SK-N-SH (cell line): ENCODE measurements around the gene VENTX.

Experiments used
- EZH2phosphoT487 ChIP-seq: fragments of 200-600 bp; sonication (generic); IDR thresholded peaks from 2 replicates; pipeline ENCODE4 v1.6.1; 2017; ENCODE audit warnings: low read depth, mixed run types, mild to moderate bottlenecking, antibody characterized with exemption, moderate library complexity, borderline replicate concordance
- MEF2A ChIP-seq: IDR thresholded peaks from 2 replicates; pipeline ENCODE4 v1.4.0; 2012; ENCODE audit warnings: low read depth, borderline replicate concordance
- POLR2AphosphoS5 ChIP-seq: IDR thresholded peaks from 2 replicates; pipeline ENCODE4 v1.6.1; 2012; ENCODE audit warnings: low read depth, low read length
- RAD21 ChIP-seq: IDR thresholded peaks from 2 replicates; pipeline ENCODE4 v1.6.1; 2012; ENCODE audit warnings: mild to moderate bottlenecking, low read length
- TF ChIP-seq, protein P1 (sequence below): fragments of 200-600 bp; sonication (generic); IDR thresholded peaks from 2 replicates; pipeline ENCODE4 v1.6.1; 2017; ENCODE audit warnings: antibody characterized with exemption, mild to moderate bottlenecking, moderate library complexity
- TF ChIP-seq, protein P2 (sequence below): IDR thresholded peaks from 2 replicates; pipeline ENCODE4 v1.4.0; 2012; ENCODE audit warnings: low read depth, borderline replicate concordance

DNA sequence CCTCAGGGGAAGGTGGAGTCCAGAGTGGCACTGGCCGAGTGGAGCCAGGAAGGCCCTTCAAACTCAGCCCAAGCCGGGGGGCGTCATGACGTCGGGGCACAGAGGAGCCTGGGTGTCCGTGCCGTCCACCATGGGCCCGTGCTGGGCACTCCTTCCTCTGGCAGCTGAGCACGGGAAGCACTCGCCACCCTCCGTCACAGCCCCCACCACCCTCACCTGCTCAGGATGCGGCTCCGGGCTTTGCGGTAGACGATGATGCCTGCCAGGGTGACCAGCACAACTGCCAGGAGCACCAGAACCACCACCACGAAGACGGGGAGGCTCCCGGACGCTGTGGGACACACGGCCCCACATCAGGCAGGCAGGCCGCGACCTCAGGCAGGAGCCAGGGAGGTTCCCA lies 30.9 kb downstream of the VENTX start:
- TF ChIP-seq POLR2AphosphoS5 (no peak), RAD21 (no peak), EZH2phosphoT487 (no peak), MEF2A (no peak)
- TF ChIP-seq, protein P1, sequence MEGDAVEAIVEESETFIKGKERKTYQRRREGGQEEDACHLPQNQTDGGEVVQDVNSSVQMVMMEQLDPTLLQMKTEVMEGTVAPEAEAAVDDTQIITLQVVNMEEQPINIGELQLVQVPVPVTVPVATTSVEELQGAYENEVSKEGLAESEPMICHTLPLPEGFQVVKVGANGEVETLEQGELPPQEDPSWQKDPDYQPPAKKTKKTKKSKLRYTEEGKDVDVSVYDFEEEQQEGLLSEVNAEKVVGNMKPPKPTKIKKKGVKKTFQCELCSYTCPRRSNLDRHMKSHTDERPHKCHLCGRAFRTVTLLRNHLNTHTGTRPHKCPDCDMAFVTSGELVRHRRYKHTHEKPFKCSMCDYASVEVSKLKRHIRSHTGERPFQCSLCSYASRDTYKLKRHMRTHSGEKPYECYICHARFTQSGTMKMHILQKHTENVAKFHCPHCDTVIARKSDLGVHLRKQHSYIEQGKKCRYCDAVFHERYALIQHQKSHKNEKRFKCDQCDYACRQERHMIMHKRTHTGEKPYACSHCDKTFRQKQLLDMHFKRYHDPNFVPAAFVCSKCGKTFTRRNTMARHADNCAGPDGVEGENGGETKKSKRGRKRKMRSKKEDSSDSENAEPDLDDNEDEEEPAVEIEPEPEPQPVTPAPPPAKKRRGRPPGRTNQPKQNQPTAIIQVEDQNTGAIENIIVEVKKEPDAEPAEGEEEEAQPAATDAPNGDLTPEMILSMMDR, result no peak
- TF ChIP-seq, protein P2, sequence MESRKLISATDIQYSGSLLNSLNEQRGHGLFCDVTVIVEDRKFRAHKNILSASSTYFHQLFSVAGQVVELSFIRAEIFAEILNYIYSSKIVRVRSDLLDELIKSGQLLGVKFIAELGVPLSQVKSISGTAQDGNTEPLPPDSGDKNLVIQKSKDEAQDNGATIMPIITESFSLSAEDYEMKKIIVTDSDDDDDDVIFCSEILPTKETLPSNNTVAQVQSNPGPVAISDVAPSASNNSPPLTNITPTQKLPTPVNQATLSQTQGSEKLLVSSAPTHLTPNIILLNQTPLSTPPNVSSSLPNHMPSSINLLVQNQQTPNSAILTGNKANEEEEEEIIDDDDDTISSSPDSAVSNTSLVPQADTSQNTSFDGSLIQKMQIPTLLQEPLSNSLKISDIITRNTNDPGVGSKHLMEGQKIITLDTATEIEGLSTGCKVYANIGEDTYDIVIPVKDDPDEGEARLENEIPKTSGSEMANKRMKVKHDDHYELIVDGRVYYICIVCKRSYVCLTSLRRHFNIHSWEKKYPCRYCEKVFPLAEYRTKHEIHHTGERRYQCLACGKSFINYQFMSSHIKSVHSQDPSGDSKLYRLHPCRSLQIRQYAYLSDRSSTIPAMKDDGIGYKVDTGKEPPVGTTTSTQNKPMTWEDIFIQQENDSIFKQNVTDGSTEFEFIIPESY, result no peak
